Naive thymus-derived CD4-positive, alpha-beta T cell (primary cell): ENCODE results near the gene PSMD3. TPM values are rescaled to one million over a fixed set of nuclear protein-coding genes. Genes with fewer than 3 reads are reported as not detected.

Experiments
- ATAC-seq: fragments of 150-1000 bp; cut with Tn5 transposase; 2 replicates; pipeline ENCODE4 v1.10.0; 2021; ENCODE audit warnings: mild to moderate bottlenecking, moderate library complexity
- CTCF ChIA-PET: fragments of 350-600 bp; sonication (Branson Sonifier 250); formaldehyde crosslinking; loops from one replicate; lab custom pipeline; 2021; ENCODE audit warnings: antibody characterized with exemption; lab: Charles Lee
- POLR2A ChIA-PET: fragments of 350-600 bp; sonication (Branson Sonifier 250); formaldehyde crosslinking; loops from one replicate; lab custom pipeline; 2021; ENCODE audit warnings: antibody characterized with exemption, inconsistent platforms; lab: Charles Lee
- DNase-seq, 9 donors: peaks; one replicate each; pipeline versions ENCODE4 v3.0.0 to v3.0.0-alpha.2; 2020 to 2022; ENCODE audit warnings: mixed read lengths in 1 of 9
- H3K27ac ChIP-seq: one replicate; pipeline ENCODE4 v1.7.0; 2013; ENCODE audit warnings: mild to moderate bottlenecking, low read depth, low read length, moderate library complexity
- H3K27me3 ChIP-seq, 2 donors: one replicate each; pipeline ENCODE4 v1.7.0; 2013; ENCODE audit warnings: low read length in 2 of 2, mild to moderate bottlenecking in 2 of 2, moderate library complexity in 2 of 2; ENCODE audit not compliant: control insufficient read depth in 2 of 2, insufficient read depth in 2 of 2
- H3K36me3 ChIP-seq, 3 experiments: 1 replicate in 2 of 3; 2 replicates in 1 of 3; pipeline ENCODE4 v1.7.0; 2013; ENCODE audit warnings: low read length in 3 of 3, mild to moderate bottlenecking in 3 of 3, moderate library complexity in 1 of 3; ENCODE audit not compliant: insufficient read depth in 3 of 3, control insufficient read depth in 2 of 3
- H3K4me1 ChIP-seq, 2 donors: one replicate each; pipeline ENCODE4 v1.7.0; 2013; ENCODE audit warnings: low read length in 2 of 2, mild to moderate bottlenecking in 2 of 2, moderate library complexity in 1 of 2; ENCODE audit not compliant: control insufficient read depth in 2 of 2, insufficient read depth in 2 of 2
- H3K4me3 ChIP-seq: 2 replicates; pipeline ENCODE4 v1.7.0; 2013; ENCODE audit warnings: mild to moderate bottlenecking, low read length
- H3K9me3 ChIP-seq, 3 experiments: 1 replicate in 2 of 3; 2 replicates in 1 of 3; pipeline ENCODE4 v1.7.0; 2013; ENCODE audit warnings: low read length in 3 of 3; ENCODE audit not compliant: control insufficient read depth in 2 of 3
- H3K27ac Mint-ChIP-seq, 9 donors: one replicate each; pipeline ENCODE4 v1.8.0; 2020 to 2022; ENCODE audit warnings: mixed read lengths in 9 of 9, mild to moderate bottlenecking in 8 of 9, moderate library complexity in 5 of 9, inconsistent platforms in 2 of 9
- H3K27me3 Mint-ChIP-seq, 5 donors: one replicate each; pipeline ENCODE4 v1.8.0; 2021 to 2022; ENCODE audit warnings: mixed read lengths in 5 of 5, mild to moderate bottlenecking in 1 of 5
- H3K36me3 Mint-ChIP-seq, 5 donors: one replicate each; pipeline ENCODE4 v1.8.0; 2020 to 2022; ENCODE audit warnings: mixed read lengths in 5 of 5, mild to moderate bottlenecking in 3 of 5, inconsistent platforms in 1 of 5
- H3K4me1 Mint-ChIP-seq, 7 donors: one replicate each; pipeline ENCODE4 v1.8.0; 2020 to 2022; ENCODE audit warnings: mixed read lengths in 7 of 7, mild to moderate bottlenecking in 3 of 7, inconsistent platforms in 1 of 7
- H3K4me3 Mint-ChIP-seq, 10 donors: one replicate each; pipeline ENCODE4 v1.8.0; 2020 to 2022; ENCODE audit warnings: mild to moderate bottlenecking in 10 of 10, mixed read lengths in 10 of 10, moderate library complexity in 6 of 10, inconsistent platforms in 2 of 10
- H3K9me3 Mint-ChIP-seq, 11 donors: one replicate each; pipeline ENCODE4 v1.8.0; 2020 to 2022; ENCODE audit warnings: mixed read lengths in 11 of 11, mild to moderate bottlenecking in 4 of 11, inconsistent platforms in 1 of 11, moderate library complexity in 1 of 11
- intact Hi-C, 2 donors: fragments of 100-400 bp; cut with micrococcal nuclease; formaldehyde crosslinking; loops; one replicate each; pipeline ENCODE4 v1.15.1; 2023
- polyA plus RNA-seq, 2 donors: library from polyadenylated mRNA; unstranded; fragments of 300-500 nt; fragmentation: Illumina TruSeq; gene quantifications; one replicate each; pipeline ENCODE4 v1.2.3, GENCODE V29; 2021
- total RNA-seq, 6 experiments: library from RNA in 5 of 6; stranded (reverse) in 5 of 6; gene quantifications; 1 replicate in 5 of 6; 2 replicates in 1 of 6; pipeline ENCODE4 v1.2.3 and lab custom pipeline; 2021 to 2026

PSMD3 gene
- total and polyA plus RNA-seq, 7 experiments from 2014 or later, result 44.6 to 111 (median 66.5) TPM

- H3K4me3 ChIP-seq, result no peak overlapping the region
- ATAC-seq (peak; percentile 68), DNase-seq (peak in 7 of 9 donors; percentile 35 to 59 (median 53))
- H3K9me3 ChIP-seq, result no peaks in the 10 kb centered on the region
- POLR2A ChIA-PET, result interaction anchor here (0.7 to 1.6 kb wide), 3 partner anchors 46 to 86 kb away, joined by 3 to 5 read pairs (median 4); partner anchors contain the start of gene PSMD3
- peak overlapping the region in 7 of 9 donors; percentile 30 to 88 (median 65) for H3K27ac Mint-ChIP-seq
- H3K36me3 ChIP-seq, result peaks cover 4 to 77% (median 6%) of the 10 kb centered on the region in 3 experiments
- no peaks in the 10 kb centered on the region for H3K27me3 Mint-ChIP-seq
- H3K27ac ChIP-seq, result no peak overlapping the region
- peak overlapping the region; percentile 11 to 78 (median 56) for H3K4me3 Mint-ChIP-seq
- no peaks in the 10 kb centered on the region for H3K9me3 Mint-ChIP-seq
- intact Hi-C loops, result loop anchor here in 1 of 2 donors (5.0 kb wide), 1 partner anchor 141 kb away; no protein-coding TSS in a partner anchor
- peaks cover 10 to 24% (median 22%) of the 10 kb centered on the region in 7 donors for H3K4me1 Mint-ChIP-seq
- no peaks in the 10 kb centered on the region for H3K27me3 ChIP-seq
- CTCF ChIA-PET, result interaction anchor here (0.6 to 4.7 kb wide), 20 partner anchors 13 to 403 kb away, joined by 3 to 85 read pairs (median 3); partner anchors contain the start of genes CSF3 and WIPF2
- H3K4me1 ChIP-seq, result peaks cover 6 to 26% of the 10 kb centered on the region in 2 donors
- peaks cover 8 to 49% (median 12%) of the 10 kb centered on the region in 5 donors for H3K36me3 Mint-ChIP-seq
These were observed 45.6 kb downstream of the PSMD3 start for GRCh38 chr17:40025991-40026815.

GRCh38 chr17:40026816-40027613 is 46.4 kb downstream of the PSMD3 start:
- Histone ChIP-seq H3K4me1 (peaks cover 6 to 26% of the 10 kb centered on the region in 2 donors), H3K36me3 (peaks cover 3 to 77% (median 14%) of the 10 kb centered on the region in 3 experiments), H3K9me3 (no peaks in the 10 kb centered on the region), H3K4me3 (no peak overlapping the region), H3K27ac (no peak overlapping the region), H3K27me3 (no peaks in the 10 kb centered on the region)
- ATAC-seq (peak; percentile 91), DNase-seq (peak; percentile 54 to 81 (median 69))
- POLR2A ChIA-PET, result interaction anchor here (0.7 to 1.7 kb wide), 5 partner anchors 14 to 85 kb away, joined by 3 to 6 read pairs (median 4); partner anchors contain the start of gene PSMD3
- Mint-ChIP-seq H3K27me3 (no peaks in the 10 kb centered on the region), H3K27ac (peak overlapping the region in 2 of 9 donors; percentile 19 to 42), H3K4me1 (peaks cover 10 to 24% (median 22%) of the 10 kb centered on the region in 7 donors), H3K4me3 (peak overlapping the region in 4 of 10 donors; percentile 14 to 72 (median 36)), H3K36me3 (peaks cover 10 to 48% (median 15%) of the 10 kb centered on the region in 5 donors), H3K9me3 (no peaks in the 10 kb centered on the region)
- CTCF ChIA-PET, result interaction anchor here (0.7 to 4.7 kb wide), 21 partner anchors 10 to 404 kb away, joined by 3 to 85 read pairs (median 4); partner anchors contain the start of gene CSF3
- intact Hi-C loops, result loop anchor here (1.0 to 5.0 kb wide), 6 partner anchors 14 to 164 kb away; no protein-coding TSS in a partner anchor

GRCh38 chr17:40027614-40028012 is 47.0 kb downstream of the PSMD3 start:
- Mint-ChIP-seq H3K27me3 (no peaks in the 10 kb centered on the region), H3K27ac (no peak overlapping the region), H3K36me3 (peaks cover 10 to 50% (median 21%) of the 10 kb centered on the region in 5 donors), H3K4me3 (no peak overlapping the region), H3K9me3 (no peaks in the 10 kb centered on the region), H3K4me1 (peaks cover 10 to 24% (median 22%) of the 10 kb centered on the region in 7 donors)
- POLR2A ChIA-PET, result interaction anchor here (0.6 to 1.7 kb wide), 4 partner anchors 11 to 71 kb away, joined by 3 to 6 read pairs (median 4); no protein-coding TSS in a partner anchor
- Histone ChIP-seq H3K27me3 (no peaks in the 10 kb centered on the region), H3K4me1 (peaks cover 6 to 26% of the 10 kb centered on the region in 2 donors), H3K36me3 (peaks cover 0 to 77% (median 18%) of the 10 kb centered on the region in 3 experiments), H3K9me3 (no peaks in the 10 kb centered on the region), H3K27ac (no peak overlapping the region), H3K4me3 (no peak overlapping the region)
- intact Hi-C loops, result loop anchor here (1.0 to 5.0 kb wide), 6 partner anchors 14 to 164 kb away; no protein-coding TSS in a partner anchor
- ATAC-seq (no peak), DNase-seq (no peak)
- CTCF ChIA-PET, result interaction anchor here (0.6 to 4.7 kb wide), 8 partner anchors 10 to 299 kb away, joined by 3 to 85 read pairs (median 4); partner anchors contain the start of gene CSF3

- Histone ChIP-seq H3K27ac (no peak overlapping the region), H3K4me1 (peaks cover 6 to 26% of the 10 kb centered on the region in 2 donors), H3K4me3 (no peak overlapping the region), H3K36me3 (peaks cover 0 to 77% (median 24%) of the 10 kb centered on the region in 3 experiments), H3K27me3 (no peaks in the 10 kb centered on the region), H3K9me3 (no peaks in the 10 kb centered on the region)
- Mint-ChIP-seq H3K27ac (no peak overlapping the region), H3K9me3 (no peaks in the 10 kb centered on the region), H3K27me3 (no peaks in the 10 kb centered on the region), H3K36me3 (peaks cover 10 to 55% (median 22%) of the 10 kb centered on the region in 5 donors), H3K4me3 (no peak overlapping the region), H3K4me1 (peaks cover 10 to 24% (median 22%) of the 10 kb centered on the region in 7 donors)
- DNase-seq (no peak), ATAC-seq (no peak)
- CTCF ChIA-PET, result interaction anchor here (1.1 to 4.7 kb wide), 4 partner anchors 13 to 58 kb away, joined by 3 to 85 read pairs (median 14); partner anchors contain the start of gene CSF3
- POLR2A ChIA-PET, result interaction anchor here (0.9 to 1.7 kb wide), 2 partner anchors 10 to 16 kb away, joined by 3 to 6 read pairs; no protein-coding TSS in a partner anchor
- intact Hi-C loops, result loop anchor here in 1 of 2 donors (5.0 kb wide), 1 partner anchor 139 kb away; no protein-coding TSS in a partner anchor
These were observed 48.0 kb downstream of the PSMD3 start for GRCh38 chr17:40028595-40028994.

- no peaks in the 10 kb centered on the region for H3K27me3 Mint-ChIP-seq
- no peak for DNase-seq
- H3K36me3 Mint-ChIP-seq, result peaks cover 14 to 53% (median 25%) of the 10 kb centered on the region in 5 donors
- no peak overlapping the region for H3K27ac ChIP-seq
- H3K27me3 ChIP-seq, result no peaks in the 10 kb centered on the region
- H3K36me3 ChIP-seq, result peaks cover 0 to 89% (median 33%) of the 10 kb centered on the region in 3 experiments
- ChIA-PET CTCF (no interaction called here), POLR2A (no interaction called here)
- no peak for ATAC-seq
- H3K4me3 Mint-ChIP-seq, result no peak overlapping the region
- H3K4me1 ChIP-seq, result peaks cover 0 to 6% of the 10 kb centered on the region in 2 donors
- intact Hi-C loops, result no loop called here
- peaks cover 3 to 6% (median 5%) of the 10 kb centered on the region in 7 donors for H3K4me1 Mint-ChIP-seq
- H3K4me3 ChIP-seq, result no peak overlapping the region
- H3K9me3 ChIP-seq, result no peaks in the 10 kb centered on the region
- H3K27ac Mint-ChIP-seq, result no peak overlapping the region
- no peaks in the 10 kb centered on the region for H3K9me3 Mint-ChIP-seq
These were observed 51.1 kb downstream of the PSMD3 start for GRCh38 chr17:40031706-40032105.
